Activated T-cell treated with anti-CD3 and anti-CD28 coated beads, Interleukin-2, amount 50 U/mL, for 1 hour (primary cell): ENCODE data around the gene CTDSPL2.
A peak's percentile ranks its signal among the peaks of the same experiment; 100 is the strongest.
"Not testable (repeated sequence)": the region's sequence is repeated elsewhere in the genome, so short reads cannot be mapped to it uniquely, and the experiment has no call there.

Source experiments
- DNase-seq: peaks from one replicate; pipeline ENCODE4 v3.0.0-alpha.2; 2020

CTDSPL2 gene

DNA sequence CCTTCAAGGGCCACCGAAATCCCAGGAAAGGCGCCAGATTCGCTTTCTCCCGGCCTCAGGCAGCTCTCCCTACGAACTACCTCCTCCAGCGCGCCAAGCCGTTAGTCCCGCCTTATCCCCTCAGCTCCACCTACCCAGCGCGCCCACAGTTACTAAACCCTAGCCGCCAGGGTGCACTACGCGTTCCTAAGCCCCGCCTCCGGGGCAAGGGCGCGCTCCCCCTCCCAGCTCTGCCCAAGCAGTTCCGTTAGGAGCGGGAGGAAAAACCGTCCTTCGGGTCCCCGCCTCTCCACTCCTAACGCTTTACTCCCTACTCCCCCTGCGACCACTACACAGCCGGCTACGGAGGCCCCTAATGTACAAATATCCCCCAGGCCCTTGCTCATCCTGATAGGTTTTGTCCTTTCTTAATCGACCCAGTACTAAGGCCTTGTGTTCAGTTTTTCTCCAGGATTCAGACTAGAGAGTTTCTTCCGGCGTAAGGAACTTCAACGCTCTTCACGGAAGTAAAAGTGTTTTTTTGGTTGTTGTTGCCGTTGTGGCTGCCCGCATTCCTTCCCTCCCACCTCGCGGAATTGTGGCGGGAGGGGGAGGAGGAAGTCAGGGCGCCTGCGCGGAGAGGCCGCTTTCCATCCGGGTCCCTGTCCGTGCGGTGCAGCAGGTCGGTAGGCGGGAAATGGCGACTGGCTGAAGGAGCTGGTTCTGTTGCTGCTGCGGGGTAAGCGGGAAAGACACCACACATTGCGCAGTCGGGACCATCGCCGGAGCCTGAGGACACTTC is at the start of gene CTDSPL2:
CTDSPL2 (plus strand) TSS at position 655 of the 781 bp plus-strand sequence. CDS start 31,386 bp downstream, outside the sequence.
- peak; percentile 94 for DNase-seq

- DNase-seq: no peak
Observed at GRCh38 chr15:44381236-44381635, 46.2 kb upstream of the CTDSPL2 start.

DNA sequence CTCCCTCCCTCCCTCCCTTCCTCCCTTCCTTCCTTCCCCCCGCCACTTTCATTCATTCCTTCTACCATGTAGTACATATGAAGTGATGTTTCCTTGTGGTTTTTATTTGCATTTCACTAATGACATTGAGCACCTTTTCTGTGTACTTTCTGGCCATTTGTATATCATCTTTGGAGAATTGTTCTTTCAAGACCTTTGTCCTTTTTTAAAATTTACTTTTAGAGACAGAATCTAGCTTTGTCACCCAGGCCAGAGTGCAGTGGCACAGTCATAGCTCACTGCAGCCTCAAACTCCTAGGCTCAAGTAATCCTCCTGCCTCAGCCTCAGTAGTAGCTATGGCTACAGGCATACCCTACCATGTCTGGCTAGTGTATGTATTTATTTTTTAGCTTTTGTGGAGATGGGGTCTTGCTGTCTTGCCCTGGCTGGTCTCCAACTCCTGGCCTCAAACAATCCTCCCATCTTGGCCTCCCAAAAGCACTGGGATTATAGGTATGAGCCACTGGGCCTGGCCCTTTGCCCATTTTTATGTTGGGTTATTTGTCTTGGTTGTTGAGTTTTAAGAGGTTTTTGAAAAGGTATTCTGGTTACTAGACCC is 42.0 kb upstream of the CTDSPL2 start:
- DNase-seq: no peak

- no peak for DNase-seq
Observed at GRCh38 chr15:44394062-44394461, 33.4 kb upstream of the CTDSPL2 start.

- DNase-seq: no peak
Observed at GRCh38 chr15:44394562-44394961, 32.9 kb upstream of the CTDSPL2 start.

DNA sequence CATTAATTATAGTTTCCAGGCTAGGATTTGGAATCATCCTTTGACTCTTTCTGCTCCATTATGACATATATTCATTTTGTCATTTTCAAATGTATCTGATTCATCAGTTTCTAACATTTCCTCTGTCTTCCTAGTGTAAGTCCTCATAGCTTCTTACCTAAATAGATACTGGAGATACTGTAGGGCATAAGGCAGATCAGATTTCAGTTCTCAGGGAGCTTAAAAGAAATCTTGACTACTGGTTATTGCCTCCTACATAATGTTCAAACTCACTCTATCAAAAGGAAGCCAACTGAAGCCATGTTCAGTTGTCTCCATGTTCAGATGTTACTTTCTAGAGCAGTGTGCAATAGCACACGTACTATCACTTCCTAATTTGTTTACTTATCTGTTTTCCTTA is 29.6 kb upstream of the CTDSPL2 start:
- no peak for DNase-seq

- no peak for DNase-seq
Observed at GRCh38 chr15:44414001-44414400, 13.4 kb upstream of the CTDSPL2 start.

GRCh38 chr15:44427756-44428724 is 611 bp downstream of the CTDSPL2 start:
- no peak for DNase-seq

DNA sequence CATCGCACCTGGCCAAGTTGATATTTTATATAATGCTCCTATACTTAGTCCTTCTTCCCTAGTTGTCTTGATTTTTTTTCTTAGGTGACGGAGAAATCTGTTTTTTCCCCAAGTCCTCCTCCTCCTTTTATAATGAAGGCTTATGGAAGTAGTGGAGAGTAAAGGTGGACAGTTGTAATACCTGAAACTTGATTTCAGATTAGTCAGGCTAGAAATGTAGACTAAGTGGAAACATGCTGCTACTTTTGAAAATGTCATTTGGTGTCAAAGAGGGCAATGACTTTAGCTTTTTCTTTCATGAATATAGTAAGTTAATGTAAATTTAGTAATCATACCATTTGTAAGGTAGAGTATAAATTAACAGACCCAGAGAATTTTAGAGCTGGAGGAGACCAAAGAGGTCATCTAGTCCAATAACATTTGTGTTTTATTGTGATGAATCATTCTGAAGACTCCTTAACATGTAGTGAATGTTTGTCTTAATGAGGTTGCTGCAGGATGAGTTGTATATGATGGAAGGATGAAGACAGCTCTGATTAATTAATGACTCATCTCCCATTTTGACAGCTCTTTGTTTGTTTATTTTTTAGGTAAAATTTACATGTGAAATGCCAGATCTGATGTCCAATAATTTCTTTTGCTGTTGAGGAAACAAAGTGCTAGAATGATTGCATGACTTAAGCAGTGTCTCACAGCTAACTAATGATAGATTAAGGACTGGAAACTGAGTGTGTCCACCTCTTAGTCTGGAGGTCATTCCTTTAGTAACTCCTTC is 8.7 kb downstream of the CTDSPL2 start:
- DNase-seq: no peak

DNA sequence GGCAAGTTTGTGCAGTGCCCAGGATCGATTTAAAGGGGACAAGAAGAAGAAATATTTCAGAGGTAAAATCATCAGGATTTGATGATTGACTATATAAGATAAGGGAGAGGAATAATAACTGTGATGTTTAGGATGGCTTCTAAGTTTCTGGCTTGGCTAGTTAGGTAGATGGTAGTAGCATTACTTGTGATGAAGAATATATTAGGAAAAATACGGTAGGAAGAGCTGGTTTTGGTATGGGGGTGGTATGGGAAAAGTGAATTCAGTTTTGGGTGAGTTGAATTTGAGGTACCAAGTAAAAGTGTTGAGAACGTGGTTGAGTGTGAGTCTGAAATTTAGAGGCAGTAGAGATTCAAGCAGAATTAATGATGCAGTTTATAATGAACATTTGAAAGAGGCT is 11.0 kb downstream of the CTDSPL2 start:
- no peak for DNase-seq

DNA sequence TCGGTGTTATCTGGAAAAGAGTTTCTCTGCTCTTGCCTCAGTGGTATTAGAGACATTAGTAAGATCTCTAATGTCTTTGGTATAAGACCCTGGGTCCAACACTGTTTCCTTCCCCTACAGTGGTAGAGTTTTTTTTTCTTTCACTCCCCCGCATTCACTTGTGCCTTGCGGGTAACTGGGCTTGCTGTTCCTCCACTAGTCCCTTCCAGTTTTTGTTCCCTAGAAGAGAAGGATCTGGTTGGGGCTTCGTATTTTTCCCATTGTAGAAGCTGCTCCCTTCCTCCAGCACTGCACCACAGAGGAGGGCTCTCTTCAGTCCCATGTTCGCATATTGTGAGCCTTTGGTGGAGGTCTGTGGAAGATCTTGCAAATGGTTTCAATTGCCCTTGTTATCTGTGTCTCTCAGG is 13.7 kb downstream of the CTDSPL2 start:
- DNase-seq: no peak

GRCh38 chr15:44443515-44443914 is 16.1 kb downstream of the CTDSPL2 start:
- DNase-seq: no peak

DNA sequence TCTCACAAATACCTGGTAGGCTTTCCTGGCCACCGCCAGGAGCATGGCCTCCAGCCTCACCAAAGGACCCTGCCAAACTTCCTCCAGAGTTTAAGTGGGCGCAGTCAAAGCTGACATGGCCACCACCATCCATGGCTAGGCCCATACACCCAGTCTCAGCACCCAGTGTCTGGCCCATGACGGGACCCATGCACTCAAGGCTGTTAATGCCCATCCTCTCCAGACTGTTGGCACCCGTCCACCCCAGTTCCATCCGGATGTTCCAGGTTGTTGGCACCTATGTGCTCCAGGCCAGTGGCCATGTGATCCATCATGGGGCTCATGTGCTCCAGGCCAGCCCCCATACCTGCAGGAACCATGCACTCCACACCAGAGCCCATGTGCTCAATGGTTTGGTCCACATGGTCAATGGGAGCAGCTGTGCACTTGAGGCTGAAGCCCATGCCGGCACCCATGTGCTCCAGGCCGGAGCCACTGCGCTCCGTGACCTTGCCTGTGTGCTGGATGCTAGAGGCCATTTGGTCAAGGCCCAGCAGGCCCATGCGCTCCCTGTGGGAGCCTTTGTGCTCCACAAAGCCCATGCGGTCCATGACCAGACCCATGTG is 20.4 kb downstream of the CTDSPL2 start:
- DNase-seq: no peak

- no peak for DNase-seq
Observed at GRCh38 chr15:44450172-44450571, 22.7 kb downstream of the CTDSPL2 start.

DNA sequence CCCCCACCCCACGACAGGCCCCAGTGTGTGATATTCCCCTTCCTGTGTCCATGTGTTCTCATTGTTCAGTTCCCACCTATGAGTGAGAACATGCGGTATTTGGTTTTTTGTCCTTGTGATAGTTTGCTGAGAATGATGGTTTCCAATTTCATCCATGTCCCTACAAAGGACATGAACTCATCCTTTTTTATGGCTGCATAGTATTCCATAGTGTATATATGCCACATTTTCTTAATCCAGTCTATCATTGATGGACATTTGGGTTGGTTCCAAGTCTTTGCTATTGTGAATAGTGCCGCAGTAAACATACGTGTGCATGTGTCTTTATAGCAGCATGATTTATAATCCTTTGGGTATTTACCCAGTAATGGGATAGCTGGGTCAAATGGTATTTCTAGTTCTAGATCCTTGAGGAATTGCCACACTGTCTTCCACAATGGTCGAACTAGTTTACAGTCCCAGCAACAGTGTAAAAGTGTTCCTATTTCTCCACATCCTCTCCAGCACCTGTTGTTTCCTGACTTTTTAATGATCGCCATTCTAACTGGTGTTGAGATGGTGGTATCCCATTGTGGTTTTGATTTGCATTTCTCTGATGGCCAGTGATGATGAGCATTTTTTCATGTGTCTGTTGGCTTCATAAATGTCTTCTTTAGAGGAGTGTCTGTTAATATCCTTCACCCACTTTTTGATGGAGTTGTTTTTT is 26.3 kb downstream of the CTDSPL2 start:
- not testable (repeated sequence) for DNase-seq

DNA sequence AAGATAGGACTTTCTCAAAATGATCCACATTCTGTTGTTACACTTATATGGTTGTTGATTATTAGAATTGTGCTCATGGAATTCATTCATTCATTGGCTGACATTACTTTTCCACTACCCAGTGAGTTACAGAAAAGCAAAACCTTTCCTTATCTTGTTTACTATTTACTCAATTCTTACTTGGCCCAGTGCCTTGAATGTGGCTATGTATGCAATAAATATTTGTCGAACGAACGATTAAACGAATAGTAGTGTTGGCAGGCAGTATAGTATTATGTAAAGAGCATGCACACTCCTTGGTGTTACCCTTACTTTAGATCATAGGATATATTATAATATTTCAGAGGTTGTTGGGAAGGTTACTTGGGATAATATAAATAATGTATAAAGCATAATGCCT is 31.0 kb downstream of the CTDSPL2 start:
- DNase-seq: no peak

DNA sequence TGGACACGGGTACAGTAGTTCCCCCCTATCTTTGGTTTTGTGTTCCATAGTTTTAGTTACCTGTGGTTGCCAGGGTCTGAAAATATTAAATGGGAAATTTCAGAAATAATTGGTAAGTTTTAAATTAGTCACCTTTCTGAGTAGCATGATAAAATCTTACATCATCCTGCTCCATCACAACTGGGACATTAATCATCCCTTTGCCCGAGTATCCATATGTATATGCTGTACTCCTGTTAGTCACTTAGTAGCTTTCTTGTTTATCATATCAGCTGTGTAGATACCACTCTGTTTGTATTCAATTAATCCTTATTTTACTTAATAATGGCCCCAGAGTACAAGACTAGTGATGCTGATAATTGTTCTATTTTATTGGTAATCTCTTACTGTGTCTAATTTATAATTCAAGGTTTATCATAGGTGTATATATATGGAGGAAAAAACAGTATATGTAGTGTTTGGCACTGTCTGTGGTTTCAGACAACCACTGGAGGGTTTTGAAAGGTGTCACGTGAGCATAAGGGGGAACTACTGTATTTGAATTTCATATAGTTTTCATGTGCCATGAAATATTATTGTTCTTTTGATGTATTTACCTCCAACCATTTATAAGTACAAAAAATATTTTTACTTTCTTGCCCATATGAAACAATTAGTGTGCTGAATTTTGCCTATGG is 41.4 kb downstream of the CTDSPL2 start:
- no peak for DNase-seq

GRCh38 chr15:44471885-44472455 is 44.5 kb downstream of the CTDSPL2 start:
- DNase-seq: no peak

DNA sequence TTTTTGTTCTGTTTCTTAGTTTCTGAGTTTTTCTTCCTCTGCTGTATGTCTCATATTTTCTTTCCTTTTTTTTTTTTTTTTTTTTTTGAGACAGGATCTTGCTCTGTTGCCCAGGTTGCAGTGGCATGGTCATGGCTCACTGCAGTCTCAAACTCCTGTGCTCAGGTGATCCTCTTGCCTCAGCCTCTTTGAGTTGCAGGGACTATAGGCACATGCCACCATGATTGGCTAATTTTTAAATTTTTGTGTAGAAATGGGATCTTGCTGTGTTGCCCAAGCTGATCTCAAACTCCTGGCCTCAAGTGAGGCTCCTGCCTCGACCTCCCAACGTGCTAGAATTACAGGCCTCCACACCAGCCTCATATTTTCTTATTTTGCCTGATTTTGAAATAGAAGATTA is 51.9 kb downstream of the CTDSPL2 start:
- DNase-seq: no peak

- DNase-seq: no peak
Observed at GRCh38 chr15:44482090-44482489, 54.7 kb downstream of the CTDSPL2 start.

- DNase-seq: no peak
Observed at GRCh38 chr15:44485880-44486279, 58.5 kb downstream of the CTDSPL2 start.
